ENCODE measurements around the gene DUSP7.

The DUSP7 gene

DNA sequence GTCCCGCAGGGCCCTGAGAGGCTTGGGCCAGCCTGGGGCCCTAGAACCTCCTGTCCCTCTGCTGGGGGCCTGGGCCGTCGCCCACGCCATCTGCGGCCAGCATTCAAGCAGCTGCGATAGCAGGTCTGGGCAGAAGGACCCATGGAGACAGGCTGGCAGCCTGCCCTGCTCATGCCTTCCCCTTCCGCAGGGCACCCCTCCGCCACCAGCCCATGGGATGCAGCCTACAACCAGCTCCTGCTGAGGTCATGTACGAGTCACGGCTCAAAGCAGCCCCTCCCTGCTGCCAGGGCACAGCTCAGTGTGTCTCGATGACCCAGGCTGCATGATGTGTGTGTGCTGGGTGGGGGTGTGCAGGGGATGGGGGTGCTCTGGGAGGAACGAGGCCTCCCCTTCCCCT is 27.8 kb downstream of the DUSP7 start:
- H3K9me3 ChIP-seq (ENCODE audit: control insufficient read depth, insufficient read depth, low read depth, low read length): no peaks in the 10 kb centered on the region
- CTCF ChIA-PET: interaction anchor here (0.6 kb wide), 2 partner anchors 54 to 90 kb away, joined by 3 to 4 read pairs; no protein-coding TSS in a partner anchor
- no peaks in the 10 kb centered on the region for H3K36me3 ChIP-seq (ENCODE audit: control insufficient read depth in 2 of 2, insufficient read depth in 1 of 2, low read length in 2 of 2)
- TF ChIP-seq ZSCAN30 (tag by site-specific recombination; IDR thresholded peaks at IDR 0.05) (no peak), ZIC2 (tag by site-specific recombination; IDR thresholded peaks at IDR 0.05) (peak; percentile 26; the same call in 1 of the 2 replicates)
- no peak overlapping the region for H3K27ac ChIP-seq (ENCODE audit: extremely low read depth, low read depth, low read length)
- H3K4me3 ChIP-seq (ENCODE audit: low read depth, low read length): no peak overlapping the region
- H3K4me1 ChIP-seq (ENCODE audit: control insufficient read depth, insufficient read depth, low read length): no peaks in the 10 kb centered on the region
- POLR2A ChIA-PET: no interaction called here

- Histone ChIP-seq H3K4me1 (ENCODE audit: control insufficient read depth, insufficient read depth, low read length) (peaks cover 5% of the 10 kb centered on the region), H3K9me3 (ENCODE audit: control insufficient read depth, insufficient read depth, low read depth, low read length) (no peaks in the 10 kb centered on the region), H3K27ac (ENCODE audit: extremely low read depth, low read depth, low read length) (no peak overlapping the region), H3K4me3 (ENCODE audit: low read depth, low read length) (no peak overlapping the region), H3K36me3 (ENCODE audit: control insufficient read depth in 2 of 2, insufficient read depth in 1 of 2, low read length in 2 of 2) (no peaks in the 10 kb centered on the region)
- CTCF ChIA-PET: no interaction called here
- TF ChIP-seq ZNF302 (tag by site-specific recombination; IDR thresholded peaks at IDR 0.05; ENCODE audit: low read depth) (no peak), ZFHX2 (tag by site-specific recombination; conservative IDR thresholded peaks at IDR 0.05) (0 out of 2 replicates have a peak, but pooled peaks have one; percentile 19)
- POLR2A ChIA-PET: no interaction called here
Observed at GRCh38 chr3:52026041-52026440, 30.3 kb downstream of the DUSP7 start.

- peaks cover 5% of the 10 kb centered on the region for H3K4me1 ChIP-seq (ENCODE audit: control insufficient read depth, insufficient read depth, low read length)
- ChIA-PET POLR2A (no interaction called here), CTCF (no interaction called here)
- H3K9me3 ChIP-seq (ENCODE audit: control insufficient read depth, insufficient read depth, low read depth, low read length): no peaks in the 10 kb centered on the region
- TF ChIP-seq ZNF221 (tag by site-specific recombination; IDR thresholded peaks at IDR 0.05; ENCODE audit: borderline replicate concordance) (no peak), OSR2 (tag by site-specific recombination; IDR thresholded peaks at IDR 0.05) (no peak), SALL2 (tag by site-specific recombination; IDR thresholded peaks at IDR 0.05; ENCODE audit: borderline replicate concordance) (no peak), ZNF768 (tag by site-specific recombination; IDR thresholded peaks at IDR 0.05) (no peak), ZNF704 (tag by site-specific recombination; IDR thresholded peaks at IDR 0.05) (no peak), ZNF561 (tag by site-specific recombination; IDR thresholded peaks at IDR 0.05; ENCODE audit: borderline replicate concordance) (no peak), TRIM28 (IDR thresholded peaks at IDR 0.05; ENCODE audit: borderline replicate concordance, low read length) (no peak), SP7 (tag by site-specific recombination; IDR thresholded peaks at IDR 0.05) (no peak), ZNF623 (tag by site-specific recombination; IDR thresholded peaks at IDR 0.05) (no peak), ZNF121 (tag by site-specific recombination; IDR thresholded peaks at IDR 0.05) (no peak), ZSCAN23 (tag by site-specific recombination; IDR thresholded peaks at IDR 0.05) (no peak), ZNF155 (tag by site-specific recombination; IDR thresholded peaks at IDR 0.05) (no peak), ATF2 (tag by site-specific recombination; IDR thresholded peaks at IDR 0.05; ENCODE audit: low read depth) (no peak), ZNF184 (tag by site-specific recombination; IDR thresholded peaks at IDR 0.05) (no peak), ZFHX2 (tag by site-specific recombination; conservative IDR thresholded peaks at IDR 0.05) (no peak), AEBP2 (tag by site-specific recombination; IDR thresholded peaks at IDR 0.05; ENCODE audit: borderline replicate concordance) (no peak), REPIN1 (tag by site-specific recombination; IDR thresholded peaks at IDR 0.05; ENCODE audit: low read depth) (no peak)
- TF ChIP-seq, protein P1, sequence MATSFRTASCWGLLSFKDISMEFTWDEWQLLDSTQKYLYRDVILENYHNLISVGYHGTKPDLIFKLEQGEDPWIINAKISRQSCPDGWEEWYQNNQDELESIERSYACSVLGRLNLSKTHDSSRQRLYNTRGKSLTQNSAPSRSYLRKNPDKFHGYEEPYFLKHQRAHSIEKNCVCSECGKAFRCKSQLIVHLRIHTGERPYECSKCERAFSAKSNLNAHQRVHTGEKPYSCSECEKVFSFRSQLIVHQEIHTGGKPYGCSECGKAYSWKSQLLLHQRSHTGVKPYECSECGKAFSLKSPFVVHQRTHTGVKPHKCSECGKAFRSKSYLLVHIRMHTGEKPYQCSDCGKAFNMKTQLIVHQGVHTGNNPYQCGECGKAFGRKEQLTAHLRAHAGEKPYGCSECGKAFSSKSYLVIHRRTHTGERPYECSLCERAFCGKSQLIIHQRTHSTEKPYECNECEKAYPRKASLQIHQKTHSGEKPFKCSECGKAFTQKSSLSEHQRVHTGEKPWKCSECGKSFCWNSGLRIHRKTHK (tag by site-specific recombination; IDR thresholded peaks at IDR 0.05): no peak
- TF ChIP-seq, protein P2, sequence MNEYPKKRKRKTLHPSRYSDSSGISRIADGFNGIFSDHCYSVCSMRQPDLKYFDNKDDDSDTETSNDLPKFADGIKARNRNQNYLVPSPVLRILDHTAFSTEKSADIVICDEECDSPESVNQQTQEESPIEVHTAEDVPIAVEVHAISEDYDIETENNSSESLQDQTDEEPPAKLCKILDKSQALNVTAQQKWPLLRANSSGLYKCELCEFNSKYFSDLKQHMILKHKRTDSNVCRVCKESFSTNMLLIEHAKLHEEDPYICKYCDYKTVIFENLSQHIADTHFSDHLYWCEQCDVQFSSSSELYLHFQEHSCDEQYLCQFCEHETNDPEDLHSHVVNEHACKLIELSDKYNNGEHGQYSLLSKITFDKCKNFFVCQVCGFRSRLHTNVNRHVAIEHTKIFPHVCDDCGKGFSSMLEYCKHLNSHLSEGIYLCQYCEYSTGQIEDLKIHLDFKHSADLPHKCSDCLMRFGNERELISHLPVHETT (tag by site-specific recombination; IDR thresholded peaks at IDR 0.05): no peak
- H3K27ac ChIP-seq (ENCODE audit: extremely low read depth, low read depth, low read length): no peak overlapping the region
- H3K4me3 ChIP-seq (ENCODE audit: low read depth, low read length): no peak overlapping the region
- H3K36me3 ChIP-seq (ENCODE audit: control insufficient read depth in 2 of 2, insufficient read depth in 1 of 2, low read length in 2 of 2): no peaks in the 10 kb centered on the region
Observed at GRCh38 chr3:52025453-52025852, 30.9 kb downstream of the DUSP7 start.

All from HEK293 (cell line).